ENCODE results near the gene OR51E2. TPM values are rescaled to one million over a fixed set of nuclear protein-coding genes. Genes with fewer than 3 reads are reported as not detected.

Gene OR51E2
- total and polyA plus RNA-seq, 2 of the 8 experiments (the other 6 are each of a cell fraction or from before 2014, with no cell fraction given), result not detected

DNA sequence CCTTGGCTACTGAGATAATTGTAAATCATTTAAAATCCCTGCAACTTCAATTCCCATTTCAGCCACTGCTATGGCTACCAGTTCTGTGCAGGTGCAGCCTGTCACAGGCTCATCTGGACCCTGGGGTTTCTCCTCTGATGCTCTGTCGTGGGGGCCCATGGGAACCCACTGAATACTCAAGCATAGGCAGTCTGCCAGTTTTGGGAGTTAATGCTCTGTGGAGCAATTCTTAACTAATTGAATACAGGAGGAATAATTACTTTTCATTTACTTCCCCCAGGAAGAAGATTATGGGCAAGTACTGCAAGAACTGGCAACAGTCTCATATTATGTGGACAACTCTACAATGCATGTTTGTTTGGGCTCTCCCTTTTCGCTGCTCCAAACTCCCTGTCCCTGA is 25.9 kb downstream of the OR51E2 start:
- no peaks in the 10 kb centered on the region for H3K9me3 ChIP-seq (ENCODE audit: insufficient read depth in 2 of 2, low read depth in 1 of 2, low read length in 1 of 2)
- H3K4me3 ChIP-seq (ENCODE audit: extremely low read depth in 1 of 4, insufficient read depth in 2 of 4, low read depth in 3 of 4, low read length in 4 of 4), result no peak overlapping the region
- no peaks in the 10 kb centered on the region for H4K20me1 ChIP-seq (replicated peaks in 1 of 2; ENCODE audit: control insufficient read depth in 1 of 2, insufficient read depth in 2 of 2, low read length in 2 of 2)
- no peak overlapping the region for H2AK5ac ChIP-seq (ENCODE audit: low read depth, low read length)
- no peak overlapping the region for H3K18ac ChIP-seq (ENCODE audit: extremely low read depth, low read length)
- no peak overlapping the region for H4K8ac ChIP-seq (ENCODE audit: extremely low read depth, insufficient read depth, low read length)
- TF ChIP-seq KDM1A (IDR thresholded peaks at IDR 0.05; ENCODE audit: borderline replicate concordance, low read length), result no peak
- TF ChIP-seq HDAC6 (IDR thresholded peaks at IDR 0.05; ENCODE audit: low read depth, low read length), result no peak
- no peak for TF ChIP-seq TEAD4 (IDR thresholded peaks at IDR 0.05; ENCODE audit: low read depth, low read length)
- no peak overlapping the region for H3K27ac ChIP-seq (ENCODE audit: low read depth, low read length)
- H3K4me2 ChIP-seq (ENCODE audit: insufficient read depth in 1 of 2, low read depth in 2 of 2, low read length in 2 of 2), result no peak overlapping the region
- H3K23me2 ChIP-seq (ENCODE audit: low read depth, low read length), result peaks cover 3% of the 10 kb centered on the region; the same call in 1 of the 2 replicates
- DNase-seq (ENCODE audit: low read depth in 1 of 2, low spot score in 2 of 2) (no peak), FAIRE-seq (no peak)
- H2BK12ac ChIP-seq (ENCODE audit: low read depth, low read length), result no peak overlapping the region
- 95% methylated on average over 2 of the region's 2 CpGs; no CpG with 5 or more reads in 1 of the 2 experiments for whole genome bisulfite sequencing, 2 experiments (ENCODE audit: extremely low coverage in 1 of 2, insufficient coverage in 1 of 2, insufficient read length in 1 of 2, insufficient replicate concordance in 2 of 2, low coverage in 1 of 2, low lambda C conversion rate in 2 of 2, missing lambda C conversion rate in 1 of 2)
- no peak overlapping the region for H3K9ac ChIP-seq (replicated peaks in 1 of 4; ENCODE audit: extremely low read depth in 1 of 4, low read depth in 3 of 4, low read length in 3 of 4)
- no peak overlapping the region for H3K4ac ChIP-seq (replicated peaks; ENCODE audit: insufficient read length, low read depth, low read length)
- no peaks in the 10 kb centered on the region for H3K36me3 ChIP-seq (ENCODE audit: control insufficient read depth in 2 of 4, insufficient read depth in 4 of 4, low read length in 3 of 4)
- H2BK15ac ChIP-seq (ENCODE audit: low read length), result no peak overlapping the region
- no peak overlapping the region for H3K56ac ChIP-seq (replicated peaks; ENCODE audit: insufficient read length, low read depth, low read length)
- no peak overlapping the region for H2AFZ ChIP-seq (ENCODE audit: low read length)
- no peak overlapping the region for H2BK5ac ChIP-seq (ENCODE audit: low read depth, low read length)
- no peaks in the 10 kb centered on the region for H3K4me1 ChIP-seq (replicated peaks in 1 of 4; ENCODE audit: control insufficient read depth in 3 of 4, insufficient read depth in 4 of 4, low read length in 3 of 4)
- no peak overlapping the region for H4K5ac ChIP-seq (ENCODE audit: insufficient read length, low read depth, low read length)
- no peaks in the 10 kb centered on the region for H3K79me2 ChIP-seq (ENCODE audit: control insufficient read depth in 1 of 2, insufficient read depth in 2 of 2, low read length in 2 of 2)
- H3K14ac ChIP-seq (ENCODE audit: insufficient read length), result no peak overlapping the region
- H4K91ac ChIP-seq (replicated peaks; ENCODE audit: insufficient read length, low read length), result no peak overlapping the region
- H3K79me1 ChIP-seq (ENCODE audit: low read depth, low read length), result no peaks in the 10 kb centered on the region
- no peak overlapping the region for H2BK120ac ChIP-seq (replicated peaks; ENCODE audit: low read depth, low read length)
- ChIA-PET POLR2A (ENCODE audit: partially characterized antibody) (no interaction called here), CTCF (ENCODE audit: partially characterized antibody) (interaction anchor here (0.6 to 1.3 kb wide), 3 partner anchors 14 to 172 kb away, joined by 3 to 4 read pairs (median 3); partner anchors contain the start of gene OR51D1)
- no peaks in the 10 kb centered on the region for H3K27me3 ChIP-seq (replicated peaks in 1 of 4; ENCODE audit: control insufficient read depth in 3 of 4, extremely low read depth in 1 of 4, insufficient read depth in 3 of 4, low read length in 3 of 4)
- no peak overlapping the region for H3K23ac ChIP-seq (ENCODE audit: insufficient read length)
- no peak overlapping the region for H2BK20ac ChIP-seq (ENCODE audit: low read length)
